Mucosa of gallbladder (tissue), 1 donor: ENCODE data around the gene UNC5CL. TPM values are rescaled to one million over a fixed set of nuclear protein-coding genes. Genes with fewer than 3 reads are reported as not detected.
"Not testable (repeated sequence)": the region's sequence is repeated elsewhere in the genome, so short reads cannot be mapped to it uniquely, and the experiment has no call there.

Source experiments
- DNase-seq: peaks from one replicate; pipeline ENCODE4 v3.0.0-alpha.2; 2020; ENCODE audit warnings: low spot score
- total RNA-seq: library from RNA; stranded (reverse); gene quantifications from one replicate; pipeline ENCODE4 v1.2.1, GENCODE V29; 2021
- donor health status: DM: no; HTN: no; CAD: no.

The UNC5CL gene
- total RNA-seq, 1 donor from 2014 or later: 26.4 TPM

GRCh38 chr6:41008011-41008410 lies 31.0 kb downstream of the UNC5CL start:
- no peak for DNase-seq

DNA sequence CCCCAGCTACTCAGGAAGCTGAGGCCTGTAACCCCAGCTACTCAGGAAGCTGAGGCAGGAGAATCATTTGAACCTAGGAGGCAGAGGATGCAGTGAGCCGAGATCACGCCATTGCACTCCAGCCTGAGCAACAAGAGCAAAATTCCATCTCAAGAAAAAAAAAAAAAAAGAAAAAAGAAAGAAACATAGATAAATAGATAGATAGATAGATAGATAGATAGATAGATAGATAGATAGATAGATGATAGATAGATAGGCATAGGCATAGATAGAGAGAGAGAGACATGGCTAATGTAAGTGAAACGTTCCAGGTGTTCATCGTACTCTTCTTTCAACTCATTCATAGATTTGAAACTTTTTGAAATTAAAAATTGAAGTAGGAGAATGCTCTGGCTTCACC lies 32.0 kb downstream of the UNC5CL start:
- not testable (repeated sequence) for DNase-seq

DNA sequence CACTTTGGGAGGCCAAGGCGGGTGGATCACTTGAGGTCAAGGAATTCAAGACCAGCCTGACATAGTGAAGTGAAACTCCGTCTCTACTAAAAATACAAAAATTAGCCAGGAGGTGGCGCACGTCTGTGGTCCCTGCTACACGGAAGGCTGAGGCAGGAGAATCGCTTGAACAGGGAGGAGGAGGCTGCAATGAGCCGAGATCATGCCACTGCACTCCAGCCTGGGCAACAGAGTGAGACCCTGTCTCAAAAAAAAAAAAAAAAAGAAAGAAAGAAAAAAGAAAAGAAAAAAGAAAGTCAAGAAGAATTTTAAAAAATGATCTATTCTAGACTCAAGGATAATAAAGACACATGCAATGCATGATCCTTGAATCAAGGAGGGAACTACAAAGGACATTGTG lies 32.8 kb downstream of the UNC5CL start:
- peak; percentile 61 for DNase-seq

- DNase-seq: no peak
Observed at GRCh38 chr6:41002168-41002567, 36.9 kb downstream of the UNC5CL start.

- no peak for DNase-seq
Observed at GRCh38 chr6:41000248-41000647, 38.8 kb downstream of the UNC5CL start.

- DNase-seq: peak; percentile 62
Observed at GRCh38 chr6:40999569-40999968, 39.5 kb downstream of the UNC5CL start.

GRCh38 chr6:40998661-40999060 lies 40.4 kb downstream of the UNC5CL start:
- DNase-seq: no peak

DNA sequence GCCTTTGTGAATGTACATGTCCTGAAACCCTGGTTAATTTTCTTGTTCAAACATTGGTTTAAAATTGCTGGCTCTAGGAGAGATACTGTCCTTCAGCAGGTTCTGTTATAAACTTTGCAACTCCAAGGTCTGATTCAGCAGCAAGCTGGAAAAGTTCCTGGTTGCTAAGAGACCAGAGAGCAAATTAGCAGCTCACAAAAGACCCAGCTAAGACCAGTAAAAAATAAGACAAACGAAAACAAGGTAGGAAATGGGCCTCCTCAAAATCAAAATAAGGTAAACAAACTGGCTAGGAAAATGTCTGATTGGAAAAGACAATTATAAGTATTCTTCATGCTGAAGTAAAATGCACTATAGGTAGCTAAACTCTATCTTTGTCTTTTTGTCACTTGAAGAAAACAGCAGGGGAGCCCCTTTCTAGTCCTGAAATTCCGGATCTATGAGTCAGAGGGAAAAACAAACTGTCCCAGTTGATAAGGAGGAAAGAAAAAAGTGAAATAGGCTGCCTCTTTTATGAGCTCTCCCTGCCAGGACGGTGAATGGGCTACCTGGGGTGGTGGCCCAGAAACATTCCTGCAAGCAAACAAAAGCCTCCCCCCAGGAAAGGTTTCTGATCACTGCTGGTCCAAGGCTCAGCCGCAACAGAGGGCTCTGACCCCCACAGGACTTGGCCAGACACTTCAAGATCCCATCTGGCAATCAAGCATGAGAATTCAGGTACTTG lies 41.6 kb downstream of the UNC5CL start:
- DNase-seq: peak; percentile 46

DNA sequence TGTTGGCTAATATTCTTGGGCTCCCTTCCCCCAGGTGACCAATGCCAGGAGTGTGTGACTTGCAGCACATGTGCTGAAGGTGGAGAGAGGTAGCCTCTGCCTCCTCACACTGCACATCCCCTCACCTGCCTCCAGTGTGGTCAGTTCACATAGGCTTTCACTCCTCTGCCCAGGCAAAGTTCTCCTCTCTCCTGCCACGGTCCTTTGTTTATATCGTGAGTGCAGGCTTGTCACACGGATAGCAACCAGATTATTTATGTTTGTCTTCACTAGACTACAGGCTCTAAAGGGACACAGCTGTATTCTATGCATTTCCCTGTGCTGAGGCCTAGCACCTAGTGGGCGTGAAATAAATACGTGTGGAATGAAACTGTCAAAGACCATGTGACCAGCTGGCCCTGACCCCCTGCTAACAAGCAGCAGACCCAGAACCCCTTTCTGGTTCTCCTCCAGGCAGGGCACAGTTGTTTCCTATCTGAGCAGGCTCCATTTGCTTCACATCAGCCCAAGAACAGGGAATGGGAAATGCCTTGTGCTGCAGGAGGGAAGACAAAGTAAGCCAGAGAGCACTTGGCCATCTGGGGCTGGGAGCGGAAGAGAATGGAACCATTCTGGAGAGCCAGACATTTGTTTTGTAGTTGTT lies 42.3 kb downstream of the UNC5CL start:
- DNase-seq: no peak

DNA sequence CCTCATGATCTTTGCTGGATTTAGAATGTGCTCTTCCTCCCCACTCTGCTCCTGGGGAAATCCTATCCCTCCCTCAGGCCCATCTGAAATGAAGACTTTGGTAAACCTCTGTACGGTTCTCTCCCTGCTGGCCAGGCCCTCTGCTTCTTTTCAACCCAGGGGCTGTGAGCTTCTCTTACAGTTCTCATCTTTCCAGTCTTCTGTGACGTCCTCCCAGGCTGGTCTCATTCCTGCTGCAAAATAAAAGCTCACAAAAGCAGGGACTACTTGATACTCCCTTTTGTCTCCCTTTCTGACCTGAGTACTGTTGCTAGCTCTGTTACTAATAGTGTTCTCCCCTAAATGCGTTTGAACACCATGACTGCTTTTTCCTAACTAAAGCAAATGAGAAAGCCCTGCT lies 46.3 kb downstream of the UNC5CL start:
- DNase-seq: no peak

DNA sequence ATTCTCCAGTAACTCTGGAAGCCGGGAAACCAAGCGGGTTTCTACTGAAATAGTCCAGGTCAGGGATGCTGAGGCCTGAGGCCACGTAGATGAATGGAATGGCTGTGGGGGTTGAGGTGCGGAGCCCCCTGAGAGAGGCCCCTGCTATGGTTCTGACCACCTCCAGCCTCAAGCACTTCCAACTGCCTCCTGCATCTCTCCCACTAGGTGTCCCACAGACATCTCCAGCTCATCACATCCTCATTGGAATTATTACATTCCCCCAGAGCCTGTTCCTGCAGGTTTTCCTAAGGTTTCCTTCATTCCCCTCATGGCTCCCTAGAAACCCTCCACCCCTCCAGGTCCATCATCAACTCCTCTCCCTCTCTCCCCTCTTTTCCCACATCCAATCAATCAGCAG lies 48.7 kb downstream of the UNC5CL start:
- DNase-seq: no peak

GRCh38 chr6:40989204-40990169 lies 49.5 kb downstream of the UNC5CL start:
- no peak for DNase-seq

DNA sequence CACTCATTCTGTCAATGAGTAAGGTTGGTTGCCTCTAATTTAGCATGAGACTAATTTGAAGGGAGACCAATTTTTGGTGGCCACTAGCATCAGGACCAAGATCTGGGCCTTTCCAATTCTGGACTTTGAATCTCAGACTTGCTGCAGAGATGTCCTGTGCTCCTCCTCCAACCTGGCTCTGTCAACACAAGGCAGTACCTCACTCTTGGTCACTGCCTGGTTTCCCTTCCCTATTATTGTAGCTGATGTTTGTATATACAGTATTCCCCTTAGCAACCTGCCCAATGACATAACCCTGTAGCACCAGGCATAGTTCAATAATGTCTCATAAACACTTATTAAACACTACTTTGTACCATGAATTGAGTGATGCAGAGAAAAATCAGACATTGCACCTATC lies 50.4 kb downstream of the UNC5CL start:
- DNase-seq: no peak

DNA sequence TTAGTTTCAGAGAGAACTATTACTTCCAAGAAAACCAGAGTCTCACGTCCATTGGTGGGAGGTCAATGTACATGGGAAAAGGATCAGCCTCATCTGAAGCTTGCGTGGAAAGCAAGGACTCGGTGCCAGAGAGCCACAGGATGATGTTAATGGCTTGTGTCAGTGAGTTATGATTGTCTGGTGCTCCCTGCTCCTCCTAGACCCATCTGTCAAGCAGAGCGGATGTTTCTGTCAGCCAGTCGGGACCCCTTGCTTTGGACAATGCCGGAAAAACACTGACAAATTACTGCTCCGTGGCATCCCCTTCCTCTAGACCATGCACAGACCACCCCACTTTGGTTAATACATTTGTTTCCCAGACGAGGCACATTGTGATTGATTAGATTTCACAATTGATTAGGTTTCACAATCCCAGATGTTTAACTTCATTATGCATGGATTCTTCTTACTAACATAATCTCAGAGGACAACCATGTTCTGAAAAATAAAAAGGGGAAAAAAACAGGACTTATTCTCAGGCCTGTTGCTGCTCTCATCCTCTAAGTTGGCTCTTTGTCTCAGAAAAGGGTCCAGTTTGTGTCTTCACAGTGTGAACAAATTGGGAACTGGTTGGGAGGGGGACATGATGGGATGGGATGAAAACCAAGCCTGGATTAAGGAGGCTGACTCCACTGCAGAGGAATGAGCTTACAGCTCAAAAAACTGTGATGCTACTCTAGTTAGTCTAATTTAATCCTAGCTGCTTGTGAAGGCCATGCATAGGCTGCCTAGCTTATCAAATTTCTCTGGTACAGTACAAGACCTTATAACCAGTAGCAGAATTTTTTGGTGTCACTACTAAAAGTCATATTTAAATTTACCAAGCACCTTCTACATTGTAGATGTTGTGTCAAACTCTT lies 51.9 kb downstream of the UNC5CL start:
- DNase-seq: no peak

- no peak for DNase-seq
Observed at GRCh38 chr6:40986364-40986763, 52.7 kb downstream of the UNC5CL start.

GRCh38 chr6:40983752-40984151 lies 55.3 kb downstream of the UNC5CL start:
- no peak for DNase-seq

DNA sequence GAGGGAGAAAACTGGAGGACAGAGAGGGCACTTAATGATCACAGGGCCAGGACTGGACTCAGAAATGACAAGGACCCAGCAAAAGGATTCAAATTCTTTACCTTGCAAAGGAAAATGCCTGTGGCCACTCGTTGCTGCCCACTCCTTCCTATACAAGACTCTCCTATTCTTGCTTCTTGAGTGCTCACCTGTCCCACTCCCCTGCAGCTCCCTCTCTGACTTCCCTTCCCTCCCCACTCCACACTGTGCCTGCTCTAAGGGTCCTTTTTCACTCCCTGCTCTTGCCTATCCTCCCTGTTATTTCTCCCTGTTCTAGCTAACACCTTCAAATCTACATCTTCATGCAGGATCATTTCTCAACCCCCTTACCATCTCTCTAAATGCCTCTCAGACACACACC lies 56.1 kb downstream of the UNC5CL start:
- no peak for DNase-seq

DNA sequence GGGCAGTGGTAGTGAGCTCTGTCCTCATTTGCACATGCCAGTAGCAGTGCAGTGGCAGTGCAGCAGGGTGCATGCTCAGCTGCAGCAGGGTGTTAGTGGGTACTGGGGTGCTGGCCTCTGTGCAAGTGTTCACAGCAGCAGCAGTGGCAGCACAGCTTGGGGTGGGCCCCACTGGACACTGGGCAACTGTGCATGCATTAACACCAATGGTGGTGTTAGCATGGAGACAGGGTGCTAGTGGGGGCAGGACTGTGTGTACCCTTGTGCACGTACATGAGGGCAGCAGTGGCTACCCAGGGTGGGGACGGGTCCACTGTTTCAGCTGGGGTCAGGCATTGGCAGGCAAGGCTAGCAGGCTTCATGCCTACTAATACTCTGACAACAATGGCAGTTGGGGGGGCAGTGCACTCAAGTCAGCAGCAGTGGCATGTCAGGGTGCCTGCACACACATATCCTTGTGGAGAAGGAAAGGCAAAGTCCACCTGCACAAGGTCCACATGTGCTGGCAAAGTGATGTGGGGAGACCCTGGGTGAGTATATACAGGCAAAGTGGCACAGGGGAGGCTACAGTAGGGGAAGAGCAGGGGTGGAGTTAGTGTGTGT lies 60.2 kb downstream of the UNC5CL start:
- DNase-seq: no peak

- no peak for DNase-seq
Observed at GRCh38 chr6:40977695-40978094, 61.3 kb downstream of the UNC5CL start.

GRCh38 chr6:40977085-40977484 lies 61.9 kb downstream of the UNC5CL start:
- no peak for DNase-seq
